HEK293 (cell line): ENCODE data around the gene C1orf21.

Experiments
- HOXA7 ChIP-seq: sonication (generic); formaldehyde crosslinking; IDR thresholded peaks from 2 replicates; pipeline ENCODE4 v1.8.1; 2022; ENCODE audit warnings: missing genetic modification reagents, borderline replicate concordance
- ZNF274 ChIP-seq, 2 experiments: fragments of 200-500 bp in 1 of 2; fragments of 450-650 bp in 1 of 2; sonication (Bioruptor generic) in 1 of 2; formaldehyde crosslinking in 1 of 2; IDR thresholded peaks; 2 replicates each; pipeline versions ENCODE4 v1.5.1 to v1.6.1; 2014 to 2016; ENCODE audit warnings: borderline replicate concordance in 1 of 2, inconsistent platforms in 1 of 2, low read length in 1 of 2, missing biosample characterization in 1 of 2, missing genetic modification characterization in 1 of 2
- ZNF324 ChIP-seq: fragments of 450-650 bp; formaldehyde crosslinking; IDR thresholded peaks from 2 replicates; pipeline ENCODE4 v1.5.1; 2016; ENCODE audit warnings: missing biosample characterization, missing genetic modification characterization
- ZNF335 ChIP-seq: fragments of 450-650 bp; formaldehyde crosslinking; conservative IDR thresholded peaks from 2 replicates; pipeline ENCODE4 v1.5.1; 2016; ENCODE audit warnings: missing biosample characterization, missing genetic modification characterization
- ZNF423 ChIP-seq: fragments of 450-650 bp; formaldehyde crosslinking; IDR thresholded peaks from 2 replicates; pipeline ENCODE4 v1.5.1; 2016; ENCODE audit warnings: missing biosample characterization, missing genetic modification characterization
- TF ChIP-seq, protein P1 (sequence below): fragments of 450-650 bp; formaldehyde crosslinking; IDR thresholded peaks from 2 replicates; pipeline ENCODE4 v1.5.1; 2016; ENCODE audit warnings: missing biosample characterization, missing genetic modification characterization

DNA sequence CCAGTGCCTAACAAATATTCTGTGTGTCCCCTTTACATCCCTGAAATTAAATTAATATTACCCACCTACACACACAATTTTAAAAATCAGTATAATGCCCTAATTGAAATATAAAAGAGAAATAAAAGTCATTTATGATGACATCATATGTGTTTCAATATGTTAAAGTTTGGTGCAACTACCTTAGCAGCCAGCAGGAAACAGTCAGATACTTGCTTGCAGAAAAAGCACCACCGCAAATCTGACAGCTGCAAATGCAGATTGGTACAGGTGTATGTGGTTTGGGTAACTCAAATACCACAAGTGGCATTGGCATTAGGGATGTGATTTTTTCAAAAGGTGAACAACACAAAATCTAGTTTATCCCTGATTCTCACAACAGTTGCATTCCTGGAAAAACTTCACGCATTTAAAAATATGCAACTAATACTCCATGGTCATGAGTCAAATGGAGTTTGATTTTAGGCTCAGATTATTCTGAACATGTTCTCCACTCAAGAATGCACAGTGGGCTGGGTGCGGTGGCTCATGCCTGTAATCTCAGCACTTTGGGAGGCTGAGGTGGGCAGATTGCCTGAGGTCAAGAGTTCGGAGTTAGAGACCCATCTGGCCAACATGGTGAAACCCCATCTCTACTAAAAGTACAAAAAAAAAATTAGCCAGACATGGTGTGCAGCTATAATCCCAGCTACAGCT lies 261.5 kb downstream of the C1orf21 start:
- TF ChIP-seq, protein P1, sequence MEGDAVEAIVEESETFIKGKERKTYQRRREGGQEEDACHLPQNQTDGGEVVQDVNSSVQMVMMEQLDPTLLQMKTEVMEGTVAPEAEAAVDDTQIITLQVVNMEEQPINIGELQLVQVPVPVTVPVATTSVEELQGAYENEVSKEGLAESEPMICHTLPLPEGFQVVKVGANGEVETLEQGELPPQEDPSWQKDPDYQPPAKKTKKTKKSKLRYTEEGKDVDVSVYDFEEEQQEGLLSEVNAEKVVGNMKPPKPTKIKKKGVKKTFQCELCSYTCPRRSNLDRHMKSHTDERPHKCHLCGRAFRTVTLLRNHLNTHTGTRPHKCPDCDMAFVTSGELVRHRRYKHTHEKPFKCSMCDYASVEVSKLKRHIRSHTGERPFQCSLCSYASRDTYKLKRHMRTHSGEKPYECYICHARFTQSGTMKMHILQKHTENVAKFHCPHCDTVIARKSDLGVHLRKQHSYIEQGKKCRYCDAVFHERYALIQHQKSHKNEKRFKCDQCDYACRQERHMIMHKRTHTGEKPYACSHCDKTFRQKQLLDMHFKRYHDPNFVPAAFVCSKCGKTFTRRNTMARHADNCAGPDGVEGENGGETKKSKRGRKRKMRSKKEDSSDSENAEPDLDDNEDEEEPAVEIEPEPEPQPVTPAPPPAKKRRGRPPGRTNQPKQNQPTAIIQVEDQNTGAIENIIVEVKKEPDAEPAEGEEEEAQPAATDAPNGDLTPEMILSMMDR (tag by site-specific recombination): no peak
- TF ChIP-seq ZNF324 (tag by site-specific recombination): no peak
- no peak for TF ChIP-seq HOXA7 (CRISPR knock-in tag)
- TF ChIP-seq ZNF335 (tag by site-specific recombination): no peak
- TF ChIP-seq ZNF423: no peak
- no peak for TF ChIP-seq ZNF274 (IDR thresholded peaks at IDR 0.05; ENCODE audit: low read length)
- no peak for TF ChIP-seq ZNF274 (tag by site-specific recombination; IDR thresholded peaks at IDR 0.05; ENCODE audit: borderline replicate concordance)
